Myocyte (in vitro differentiated cells): Measurements from ENCODE around the gene MINK1. TPM values are rescaled to one million over a fixed set of nuclear protein-coding genes. Genes with fewer than 3 reads are reported as not detected.
"Not testable (repeated sequence)": the region's sequence is repeated elsewhere in the genome, so short reads cannot be mapped to it uniquely, and the experiment has no call there.

Source experiments
- DNase-seq: peaks from one replicate; pipeline ENCODE4 v3.0.0-alpha.2; 2012; ENCODE audit warnings: low read depth
- total RNA-seq: library from RNA; depleted of rRNA; stranded (reverse); fragments of >200 nt; gene quantifications from 2 replicates; pipeline ENCODE4 v1.2.3, GENCODE V29; 2014

The MINK1 gene
- total RNA-seq, 1 donor from 2014 or later, result 18.1 TPM

- DNase-seq, result not testable (repeated sequence)
Observed at GRCh38 chr17:4867535-4867934, 34.4 kb downstream of the MINK1 start.

DNA sequence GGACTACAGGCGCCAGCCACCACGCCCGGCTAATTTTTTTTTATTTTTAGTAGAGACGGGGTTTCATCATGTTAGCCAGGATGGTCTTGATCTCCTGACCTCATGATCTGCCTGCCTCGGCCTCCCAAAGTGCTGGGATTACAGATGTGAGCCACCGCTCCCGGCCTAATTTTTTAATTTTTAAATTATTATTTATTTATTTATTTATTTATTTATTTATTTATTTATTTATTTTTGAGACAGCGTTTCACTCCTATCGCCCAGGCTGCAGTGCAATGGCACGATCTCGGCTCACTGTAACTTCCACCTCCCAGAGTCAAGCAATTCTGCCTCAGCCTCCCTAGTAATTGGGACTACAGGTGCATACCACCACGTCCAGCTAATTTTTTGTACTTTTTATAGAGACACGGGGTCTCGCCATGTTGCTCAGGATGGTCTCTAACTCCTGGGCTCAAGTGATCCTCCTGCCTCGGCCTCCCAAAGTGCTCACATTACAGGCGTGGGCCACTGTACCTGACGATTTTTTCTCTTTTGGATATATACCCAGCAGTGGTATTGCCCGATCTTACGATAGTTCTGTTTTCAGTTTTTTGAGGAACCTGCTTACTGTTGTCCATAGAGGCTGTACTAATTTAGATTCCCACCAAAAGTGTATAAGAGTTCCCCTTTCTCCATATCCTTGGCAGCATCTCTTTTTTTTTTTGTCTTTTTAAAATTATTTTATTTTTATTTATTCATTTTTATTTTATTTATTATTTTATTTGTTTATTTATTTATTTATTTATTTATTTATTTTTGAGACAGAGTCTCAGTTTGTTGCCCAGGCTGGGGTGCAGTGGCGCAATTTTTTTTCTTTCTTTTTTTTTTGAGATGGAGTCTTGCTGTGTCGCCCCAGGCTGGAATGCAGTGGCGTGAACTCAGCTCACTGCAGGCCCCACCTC, 36.2 kb downstream of the MINK1 start:
- DNase-seq, result not testable (repeated sequence)

DNA sequence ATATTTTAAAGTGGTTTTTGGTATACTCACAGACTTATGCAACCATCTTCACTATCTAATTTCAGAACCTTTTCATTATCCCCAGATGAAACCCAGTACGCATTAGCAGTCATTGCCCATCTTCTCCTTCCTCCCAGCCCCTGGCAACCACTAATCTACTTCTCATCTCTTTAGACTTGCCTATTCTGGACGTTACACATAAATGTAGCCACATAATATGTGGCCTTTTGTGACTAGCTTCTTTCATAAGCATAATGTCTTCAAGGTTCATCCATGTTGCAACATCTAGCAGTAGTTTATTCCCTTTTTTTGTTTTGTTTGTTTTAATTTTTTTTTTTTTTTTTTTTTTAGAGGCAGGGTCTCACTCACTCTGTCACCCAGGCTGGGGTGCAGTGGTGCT, 37.7 kb downstream of the MINK1 start:
- no peak for DNase-seq

- no peak for DNase-seq
Observed at GRCh38 chr17:4872786-4873185, 39.6 kb downstream of the MINK1 start.

DNA sequence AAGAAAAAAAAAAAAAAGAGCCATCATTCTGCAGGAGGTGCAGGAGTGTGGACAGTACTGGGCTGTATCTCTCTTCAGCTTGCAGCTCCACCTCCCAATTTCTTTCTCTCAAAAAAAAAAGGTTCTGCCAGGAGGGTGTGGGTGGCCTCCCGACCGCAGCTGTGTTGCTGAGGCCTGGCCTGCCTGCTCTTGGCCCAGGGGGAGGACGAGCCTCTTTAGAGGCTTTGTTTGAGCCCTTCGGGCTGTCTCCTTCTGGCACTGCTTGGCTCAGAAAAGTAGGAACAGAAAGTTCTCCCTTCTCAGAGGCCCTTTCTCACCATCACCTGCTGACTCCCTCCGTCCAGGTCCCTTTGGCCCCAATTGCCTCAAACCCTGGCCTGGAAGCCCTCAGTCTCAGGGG, 43.9 kb downstream of the MINK1 start:
- DNase-seq, result no peak

DNA sequence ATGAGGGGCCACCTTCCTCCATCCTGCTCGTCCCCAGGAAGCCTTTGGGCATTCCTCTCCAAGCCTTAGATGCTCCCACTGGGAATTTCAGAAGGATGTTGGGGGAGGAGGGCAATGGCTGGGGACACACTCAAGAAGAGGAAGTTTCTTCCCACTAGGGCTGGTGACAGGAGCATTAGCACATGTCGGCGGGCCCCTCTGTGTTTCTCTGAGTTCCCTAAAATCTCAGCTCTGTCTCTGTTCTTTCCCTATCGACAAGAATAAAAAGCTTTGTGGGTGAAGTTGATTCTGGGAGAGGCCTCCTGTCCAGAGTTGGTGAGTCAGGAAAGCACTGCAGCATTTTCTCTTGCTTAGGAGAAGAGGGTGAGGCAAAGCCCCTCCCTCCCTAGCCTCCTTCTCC, 46.5 kb downstream of the MINK1 start:
- DNase-seq, result no peak

DNA sequence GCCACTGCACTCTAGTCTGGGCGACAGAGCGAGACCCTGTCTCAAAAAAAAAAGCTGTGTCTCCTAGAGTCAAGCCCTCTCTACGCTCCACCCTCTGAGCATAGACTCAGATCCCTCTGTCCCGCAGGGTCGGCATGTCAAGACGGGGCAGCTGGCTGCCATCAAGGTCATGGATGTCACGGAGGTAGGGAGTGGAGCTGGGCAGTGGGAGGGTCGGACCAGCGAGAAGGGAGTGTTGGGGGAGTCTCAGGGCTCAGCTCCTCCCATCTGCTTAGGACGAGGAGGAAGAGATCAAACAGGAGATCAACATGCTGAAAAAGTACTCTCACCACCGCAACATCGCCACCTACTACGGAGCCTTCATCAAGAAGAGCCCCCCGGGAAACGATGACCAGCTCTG, 47.7 kb downstream of the MINK1 start:
- DNase-seq, result no peak

GRCh38 chr17:4881761-4882555, 48.8 kb downstream of the MINK1 start:
- DNase-seq, result peak; percentile 14

- no peak for DNase-seq
Observed at GRCh38 chr17:4884489-4884888, 51.3 kb downstream of the MINK1 start.

- DNase-seq, result no peak
Observed at GRCh38 chr17:4886830-4887229, 53.7 kb downstream of the MINK1 start.

GRCh38 chr17:4887581-4887980, 54.4 kb downstream of the MINK1 start:
- no peak for DNase-seq

DNA sequence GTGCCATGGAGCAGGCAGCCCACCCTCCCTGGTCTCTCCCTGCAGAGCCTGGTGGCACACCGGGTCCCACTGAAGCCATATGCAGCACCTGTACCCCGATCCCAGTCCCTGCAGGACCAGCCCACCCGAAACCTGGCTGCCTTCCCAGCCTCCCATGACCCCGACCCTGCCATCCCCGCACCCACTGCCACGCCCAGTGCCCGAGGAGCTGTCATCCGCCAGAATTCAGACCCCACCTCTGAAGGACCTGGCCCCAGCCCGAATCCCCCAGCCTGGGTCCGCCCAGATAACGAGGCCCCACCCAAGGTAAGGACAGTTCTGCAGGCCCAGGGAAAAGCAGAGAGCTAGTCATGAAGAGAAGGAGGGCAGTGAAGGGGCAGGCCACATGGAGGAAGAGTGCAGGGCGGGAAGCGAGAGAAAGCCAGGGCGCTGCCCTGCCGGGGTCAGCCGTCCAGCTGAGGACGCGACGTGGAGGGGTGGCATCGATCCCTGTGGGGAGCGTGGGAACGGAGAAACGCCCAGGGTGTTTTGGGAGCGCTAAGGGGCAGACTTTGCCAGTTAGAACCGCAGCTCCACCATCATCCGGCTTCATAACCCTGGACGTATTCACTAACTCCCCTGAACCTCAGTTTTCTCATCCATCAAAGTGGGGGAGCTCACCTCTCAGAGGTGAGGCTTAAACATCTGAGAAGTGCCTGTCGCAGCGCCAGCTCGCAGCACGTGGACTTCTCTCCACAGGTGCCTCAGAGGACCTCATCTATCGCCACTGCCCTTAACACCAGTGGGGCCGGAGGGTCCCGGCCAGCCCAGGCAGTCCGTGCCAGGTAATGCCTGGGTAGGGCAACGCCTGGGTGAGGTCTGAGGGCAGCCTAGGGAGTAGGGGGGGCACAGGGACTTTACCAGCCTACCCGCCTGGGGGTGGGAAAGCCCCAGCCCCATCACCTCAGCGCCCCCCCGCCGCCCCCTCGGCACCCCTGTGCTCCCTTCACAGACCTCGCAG, 58.6 kb downstream of the MINK1 start:
- no peak for DNase-seq

GRCh38 chr17:4892499-4893221, 59.5 kb downstream of the MINK1 start:
- DNase-seq, result no peak

- no peak for DNase-seq
Observed at GRCh38 chr17:4893272-4893671, 60.1 kb downstream of the MINK1 start.

DNA sequence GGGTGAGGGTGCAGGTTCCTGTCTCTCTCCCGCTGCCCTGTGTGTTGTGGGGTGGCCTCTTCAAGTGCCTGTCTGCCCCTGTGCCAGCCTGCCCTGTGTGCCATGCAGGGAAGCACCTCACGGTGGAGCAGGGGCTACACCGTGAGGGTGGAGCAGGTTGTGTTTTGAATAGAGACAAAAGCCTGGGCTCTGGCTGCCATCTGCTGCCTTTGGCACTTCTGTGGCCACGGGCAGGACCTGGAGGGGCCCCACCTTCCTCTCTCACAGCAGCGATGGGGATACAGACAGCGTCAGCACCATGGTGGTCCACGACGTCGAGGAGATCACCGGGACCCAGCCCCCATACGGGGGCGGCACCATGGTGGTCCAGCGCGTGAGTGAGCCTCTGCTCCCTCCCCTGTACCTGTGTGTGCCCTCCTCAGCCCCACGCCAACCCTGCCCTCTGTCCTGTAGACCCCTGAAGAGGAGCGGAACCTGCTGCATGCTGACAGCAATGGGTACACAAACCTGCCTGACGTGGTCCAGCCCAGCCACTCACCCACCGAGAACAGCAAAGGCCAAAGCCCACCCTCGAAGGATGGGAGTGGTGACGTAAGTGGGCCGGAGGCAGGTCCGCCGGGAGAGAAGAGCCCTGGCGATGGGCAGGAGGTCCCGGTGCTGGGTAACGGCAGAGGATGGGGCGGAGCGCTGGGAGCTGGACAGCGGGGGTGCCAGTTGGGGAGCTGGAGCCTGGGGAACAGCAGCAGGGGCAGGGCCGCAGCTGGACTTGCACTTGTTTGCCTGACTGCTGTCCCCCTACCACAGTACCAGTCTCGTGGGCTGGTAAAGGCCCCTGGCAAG, 60.8 kb downstream of the MINK1 start:
- no peak for DNase-seq

DNA sequence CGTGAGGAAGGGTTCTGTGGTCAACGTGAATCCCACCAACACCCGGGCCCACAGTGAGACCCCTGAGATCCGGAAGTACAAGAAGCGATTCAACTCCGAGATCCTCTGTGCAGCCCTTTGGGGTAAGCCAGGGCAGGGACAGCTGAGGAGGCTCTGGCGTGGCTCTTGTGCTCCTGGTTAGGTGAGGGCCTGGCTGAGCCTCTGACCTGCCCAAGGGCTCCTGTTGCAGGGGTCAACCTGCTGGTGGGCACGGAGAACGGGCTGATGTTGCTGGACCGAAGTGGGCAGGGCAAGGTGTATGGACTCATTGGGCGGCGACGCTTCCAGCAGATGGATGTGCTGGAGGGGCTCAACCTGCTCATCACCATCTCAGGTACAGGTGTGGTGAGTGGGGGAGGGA, 62.0 kb downstream of the MINK1 start:
- no peak for DNase-seq

DNA sequence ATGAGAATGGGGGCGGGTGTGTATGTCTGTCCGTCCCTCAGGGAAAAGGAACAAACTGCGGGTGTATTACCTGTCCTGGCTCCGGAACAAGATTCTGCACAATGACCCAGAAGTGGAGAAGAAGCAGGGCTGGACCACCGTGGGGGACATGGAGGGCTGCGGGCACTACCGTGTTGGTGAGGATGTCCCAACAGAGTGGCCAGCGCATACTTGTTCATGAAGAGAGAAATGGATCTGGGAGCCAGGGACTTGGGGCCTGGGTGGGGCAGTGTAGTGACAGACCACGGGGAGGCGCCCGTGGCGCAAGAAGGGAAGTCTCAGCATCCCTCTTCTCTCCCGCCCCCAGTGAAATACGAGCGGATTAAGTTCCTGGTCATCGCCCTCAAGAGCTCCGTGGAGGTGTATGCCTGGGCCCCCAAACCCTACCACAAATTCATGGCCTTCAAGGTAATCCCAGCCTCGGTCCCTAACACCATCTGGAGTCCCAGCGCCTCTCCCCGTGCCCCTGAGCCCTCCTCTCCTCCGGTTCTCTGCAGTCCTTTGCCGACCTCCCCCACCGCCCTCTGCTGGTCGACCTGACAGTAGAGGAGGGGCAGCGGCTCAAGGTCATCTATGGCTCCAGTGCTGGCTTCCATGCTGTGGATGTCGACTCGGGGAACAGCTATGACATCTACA, 62.7 kb downstream of the MINK1 start:
- no peak for DNase-seq

DNA sequence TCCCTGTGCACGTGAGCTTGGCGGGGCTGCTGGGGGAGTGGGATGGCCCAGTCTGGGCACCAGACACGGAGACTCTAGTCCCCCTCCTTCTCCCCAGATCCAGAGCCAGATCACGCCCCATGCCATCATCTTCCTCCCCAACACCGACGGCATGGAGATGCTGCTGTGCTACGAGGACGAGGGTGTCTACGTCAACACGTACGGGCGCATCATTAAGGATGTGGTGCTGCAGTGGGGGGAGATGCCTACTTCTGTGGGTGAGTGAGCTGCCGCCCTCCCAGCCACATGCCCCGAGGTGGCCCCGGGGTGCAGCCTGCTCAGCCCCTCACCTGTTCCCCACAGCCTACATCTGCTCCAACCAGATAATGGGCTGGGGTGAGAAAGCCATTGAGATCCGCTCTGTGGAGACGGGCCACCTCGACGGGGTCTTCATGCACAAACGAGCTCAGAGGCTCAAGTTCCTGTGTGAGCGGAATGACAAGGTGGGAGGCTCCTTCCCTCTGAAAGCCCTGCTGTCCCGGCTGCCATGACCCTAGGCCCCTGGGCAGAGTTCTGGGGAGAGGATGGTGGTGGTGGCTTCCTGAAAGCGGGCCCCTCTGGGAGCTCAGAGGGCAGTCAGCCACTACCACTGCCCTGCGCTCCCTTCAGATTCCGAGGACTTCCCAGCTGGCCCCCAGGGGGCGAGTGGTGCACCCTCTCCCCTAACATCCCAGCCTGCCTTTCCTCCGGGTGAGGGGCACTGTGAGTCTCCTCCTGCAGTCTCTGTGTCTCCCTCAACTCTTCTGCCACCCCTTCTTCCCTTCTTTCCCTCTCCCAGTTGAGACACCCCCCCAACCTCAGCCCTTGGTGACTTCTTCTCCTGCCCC, 63.4 kb downstream of the MINK1 start:
- DNase-seq, result no peak
